WERI-Rb-1 (cell line): ENCODE results near the gene WNT7B.

Experiments used
- DNase-seq: peaks from one replicate; pipeline ENCODE4 v3.0.0-alpha.2; 2020
- H3K27ac ChIP-seq: fragments of 250-450 bp; sonication (Bioruptor Pico); 2 replicates; pipeline ENCODE4 v1.5.1; 2020; ENCODE audit warnings: mild to moderate bottlenecking, moderate library complexity
- H3K27me3 ChIP-seq: fragments of 250-450 bp; sonication (Bioruptor Pico); 2 replicates; pipeline ENCODE4 v1.5.1; 2021; ENCODE audit warnings: mild to moderate bottlenecking, low read depth, moderate library complexity; ENCODE audit not compliant: insufficient read depth, severe bottlenecking
- H3K36me3 ChIP-seq: fragments of 250-450 bp; sonication (Bioruptor Pico); 2 replicates; pipeline ENCODE4 v1.5.1; 2020; ENCODE audit warnings: mild to moderate bottlenecking, moderate library complexity
- H3K4me3 ChIP-seq: 2 replicates; pipeline ENCODE4 v1.5.1; 2011; ENCODE audit warnings: low read depth, mild to moderate bottlenecking, control low read depth, low read length
- H3K9me3 ChIP-seq: fragments of 250-450 bp; sonication (Bioruptor Pico); 2 replicates; pipeline ENCODE4 v1.5.1; 2021; ENCODE audit warnings: mild to moderate bottlenecking, moderate library complexity; ENCODE audit not compliant: severe bottlenecking
- CTCF ChIP-seq: IDR thresholded peaks from 2 replicates; pipeline ENCODE4 v1.5.1; 2011; ENCODE audit warnings: low read depth, mild to moderate bottlenecking, control low read depth, inconsistent platforms, low read length

The WNT7B gene

GRCh38 chr22:45998638-45999378, 21.8 kb upstream of the WNT7B start:
- no peaks in the 10 kb centered on the region for H3K27me3 ChIP-seq
- H3K36me3 ChIP-seq: no peaks in the 10 kb centered on the region
- no peak for DNase-seq
- no peak overlapping the region for H3K4me3 ChIP-seq
- no peaks in the 10 kb centered on the region for H3K9me3 ChIP-seq
- peak overlapping the region; percentile 74 for H3K27ac ChIP-seq
- no peak for TF ChIP-seq CTCF

GRCh38 chr22:45997777-45998637, 21.0 kb upstream of the WNT7B start:
- no peak for TF ChIP-seq CTCF
- Histone ChIP-seq H3K27me3 (no peaks in the 10 kb centered on the region), H3K9me3 (no peaks in the 10 kb centered on the region), H3K27ac (peak overlapping the region; percentile 52), H3K36me3 (no peaks in the 10 kb centered on the region), H3K4me3 (no peak overlapping the region)
- DNase-seq: no peak

DNA sequence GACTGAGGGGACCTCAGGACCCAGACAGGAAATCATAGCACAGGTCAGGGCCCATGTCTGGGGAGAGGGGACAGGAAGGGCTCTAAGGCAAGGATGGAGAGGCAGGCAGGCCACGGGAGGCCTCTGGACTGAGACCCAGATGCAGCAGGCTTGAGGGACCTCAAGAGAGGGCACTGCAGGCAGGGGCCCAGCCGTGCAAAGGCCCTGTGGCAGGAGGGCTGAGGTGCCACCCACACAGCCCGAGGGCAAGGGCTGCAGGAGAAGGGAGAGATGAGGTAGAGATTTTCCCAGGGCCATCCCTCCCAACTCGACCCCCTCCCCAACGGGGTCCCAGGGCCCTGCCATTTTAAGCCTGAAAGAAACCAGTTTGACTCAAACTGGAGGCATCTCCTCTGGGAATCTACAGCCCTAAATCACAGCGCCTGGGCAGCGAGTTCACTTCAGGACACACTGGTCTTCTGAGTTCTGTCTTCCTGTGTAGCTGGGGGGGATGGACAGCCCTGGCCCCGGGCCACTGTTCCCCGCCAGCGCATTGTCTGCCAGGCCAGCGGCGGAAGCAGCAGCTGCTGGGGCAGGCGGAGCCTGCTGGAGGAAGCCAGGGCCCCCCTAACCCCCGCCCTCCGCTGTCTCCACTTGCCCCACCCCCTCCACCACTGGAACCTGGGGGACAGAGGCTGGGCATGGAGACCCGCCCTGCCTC, 20.3 kb upstream of the WNT7B start:
- Histone ChIP-seq H3K27me3 (no peaks in the 10 kb centered on the region), H3K36me3 (no peaks in the 10 kb centered on the region), H3K4me3 (no peak overlapping the region), H3K27ac (peak overlapping the region; percentile 52), H3K9me3 (no peaks in the 10 kb centered on the region)
- no peak for TF ChIP-seq CTCF
- DNase-seq: peak; percentile 52

GRCh38 chr22:45996241-45997076, 19.5 kb upstream of the WNT7B start:
- H3K27ac ChIP-seq: no peak overlapping the region

More at GRCh38 chr22:45996241-45997076, 19.5 kb upstream of the WNT7B start:
- Histone ChIP-seq H3K36me3 (no peaks in the 10 kb centered on the region), H3K27me3 (no peaks in the 10 kb centered on the region), H3K4me3 (no peak overlapping the region), H3K9me3 (no peaks in the 10 kb centered on the region)
- TF ChIP-seq CTCF: no peak
- DNase-seq: no peak
